ENCODE results near the gene MGAM2. TPM values are rescaled to one million over a fixed set of nuclear protein-coding genes. Genes with fewer than 3 reads are reported as not detected.

The MGAM2 gene
- total RNA-seq, 1 donor from 2014 or later, result not detected

- H3K4me1 Mint-ChIP-seq, result no peaks in the 10 kb centered on the region
- ChIA-PET CTCF (no interaction called here), POLR2A (no interaction called here)
- no peak overlapping the region for H3K27ac Mint-ChIP-seq
- H3K4me3 Mint-ChIP-seq, result no peak overlapping the region
- peaks cover 4% of the 10 kb centered on the region for H3K27me3 Mint-ChIP-seq
- no peak for TF ChIP-seq CTCF (IDR thresholded peaks at IDR 0.05)
- intact Hi-C loops (cut with micrococcal nuclease), result no loop called here
- no peaks in the 10 kb centered on the region for H3K36me3 Mint-ChIP-seq (ENCODE audit: low read depth)
- no peak for ATAC-seq (ENCODE audit: low read depth)
- no peak for DNase-seq
- no peaks in the 10 kb centered on the region for H3K9me3 Mint-ChIP-seq
Measured at GRCh38 chr7:142231716-142232115, 120.2 kb downstream of the MGAM2 start.

GRCh38 chr7:142240546-142240945 is 129.0 kb downstream of the MGAM2 start:
- Mint-ChIP-seq H3K4me3 (no peak overlapping the region), H3K4me1 (no peaks in the 10 kb centered on the region), H3K36me3 (ENCODE audit: low read depth) (no peaks in the 10 kb centered on the region), H3K27me3 (no peaks in the 10 kb centered on the region), H3K27ac (no peak overlapping the region), H3K9me3 (no peaks in the 10 kb centered on the region)
- POLR2A ChIA-PET, result no interaction called here
- intact Hi-C loops (cut with micrococcal nuclease), result no loop called here
- ATAC-seq (ENCODE audit: low read depth) (no peak), DNase-seq (no peak)
- CTCF ChIA-PET, result no interaction called here
- TF ChIP-seq CTCF (IDR thresholded peaks at IDR 0.05), result no peak

GRCh38 chr7:142243823-142244222 is 132.3 kb downstream of the MGAM2 start:
- DNase-seq (no peak), ATAC-seq (ENCODE audit: low read depth) (no peak)
- Mint-ChIP-seq H3K36me3 (ENCODE audit: low read depth) (no peaks in the 10 kb centered on the region), H3K4me1 (no peaks in the 10 kb centered on the region), H3K27ac (no peak overlapping the region), H3K4me3 (no peak overlapping the region), H3K9me3 (no peaks in the 10 kb centered on the region), H3K27me3 (no peaks in the 10 kb centered on the region)
- CTCF ChIA-PET, result no interaction called here
- POLR2A ChIA-PET, result no interaction called here
- intact Hi-C loops (cut with micrococcal nuclease), result no loop called here
- TF ChIP-seq CTCF (IDR thresholded peaks at IDR 0.05), result no peak

GRCh38 chr7:142248166-142249160 is 136.9 kb downstream of the MGAM2 start:
- H3K27me3 Mint-ChIP-seq, result no peaks in the 10 kb centered on the region
- TF ChIP-seq CTCF (IDR thresholded peaks at IDR 0.05), result no peak
- H3K36me3 Mint-ChIP-seq (ENCODE audit: low read depth), result no peaks in the 10 kb centered on the region
- ChIA-PET POLR2A (no interaction called here), CTCF (no interaction called here)
- intact Hi-C loops (cut with micrococcal nuclease), result no loop called here
- no peaks in the 10 kb centered on the region for H3K9me3 Mint-ChIP-seq
- H3K4me1 Mint-ChIP-seq, result no peaks in the 10 kb centered on the region
- no peak overlapping the region for H3K4me3 Mint-ChIP-seq
- H3K27ac Mint-ChIP-seq, result no peak overlapping the region
- DNase-seq, result no peak
- no peak for ATAC-seq (ENCODE audit: low read depth)

- no peak overlapping the region for H3K4me3 Mint-ChIP-seq
- DNase-seq (no peak), ATAC-seq (ENCODE audit: low read depth) (no peak)
- intact Hi-C loops (cut with micrococcal nuclease), result no loop called here
- ChIA-PET CTCF (no interaction called here), POLR2A (no interaction called here)
- no peaks in the 10 kb centered on the region for H3K9me3 Mint-ChIP-seq
- no peaks in the 10 kb centered on the region for H3K27me3 Mint-ChIP-seq
- no peak for TF ChIP-seq CTCF (IDR thresholded peaks at IDR 0.05)
- no peaks in the 10 kb centered on the region for H3K36me3 Mint-ChIP-seq (ENCODE audit: low read depth)
- no peak overlapping the region for H3K27ac Mint-ChIP-seq
- no peaks in the 10 kb centered on the region for H3K4me1 Mint-ChIP-seq
Measured at GRCh38 chr7:142249918-142250317, 138.4 kb downstream of the MGAM2 start.

Data from activated B cell treated with CpG ODN at 0.5 μM for 24 hours (primary cell).